Left ventricle myocardium inferior (tissue), 1 donor: ENCODE data around the gene SUGCT. TPM values are rescaled to one million over a fixed set of nuclear protein-coding genes. Genes with fewer than 3 reads are reported as not detected.

Experiments
- DNase-seq: peaks from one replicate; pipeline ENCODE4 v3.0.0-alpha.2; 2020
- H3K27ac ChIP-seq: fragments of 200-600 bp; replicated peaks from 2 replicates; pipeline ENCODE4 v1.8.0; 2021
- H3K27me3 ChIP-seq: fragments of 200-600 bp; 2 replicates; pipeline ENCODE4 v1.8.0; 2021; ENCODE audit warnings: low read depth
- H3K36me3 ChIP-seq: fragments of 200-600 bp; 2 replicates; pipeline ENCODE4 v1.8.0; 2021
- H3K4me1 ChIP-seq: fragments of 200-600 bp; 2 replicates; pipeline ENCODE4 v1.8.0; 2021
- H3K4me3 ChIP-seq: fragments of 200-600 bp; 2 replicates; pipeline ENCODE4 v1.8.0; 2021; ENCODE audit warnings: mild to moderate bottlenecking, moderate library complexity
- H3K9me3 ChIP-seq: fragments of 200-600 bp; replicated peaks from 2 replicates; pipeline ENCODE4 v1.8.0; 2021
- CTCF ChIP-seq: fragments of 200-600 bp; IDR thresholded peaks from 2 replicates; pipeline ENCODE4 v1.8.0; 2021; ENCODE audit warnings: antibody characterized with exemption, mild to moderate bottlenecking, borderline replicate concordance
- intact Hi-C: fragments of 100-400 bp; cut with micrococcal nuclease; formaldehyde crosslinking; loops from one replicate; pipeline ENCODE4 v1.11.0; 2022
- total RNA-seq: library from RNA; stranded (reverse); fragmentation: NEBNext Ultra II Directional; extraction: Animal tissue kit (Norgen Biotek cat#: 25700); gene quantifications from one replicate; pipeline ENCODE4 v1.2.1, GENCODE V29; 2021
- donor health status: DM: no; HTN: yes; CAD: no; lungs with severe emphysema.

The SUGCT gene
- total RNA-seq, 1 donor from 2014 or later: 5.0 TPM

DNA sequence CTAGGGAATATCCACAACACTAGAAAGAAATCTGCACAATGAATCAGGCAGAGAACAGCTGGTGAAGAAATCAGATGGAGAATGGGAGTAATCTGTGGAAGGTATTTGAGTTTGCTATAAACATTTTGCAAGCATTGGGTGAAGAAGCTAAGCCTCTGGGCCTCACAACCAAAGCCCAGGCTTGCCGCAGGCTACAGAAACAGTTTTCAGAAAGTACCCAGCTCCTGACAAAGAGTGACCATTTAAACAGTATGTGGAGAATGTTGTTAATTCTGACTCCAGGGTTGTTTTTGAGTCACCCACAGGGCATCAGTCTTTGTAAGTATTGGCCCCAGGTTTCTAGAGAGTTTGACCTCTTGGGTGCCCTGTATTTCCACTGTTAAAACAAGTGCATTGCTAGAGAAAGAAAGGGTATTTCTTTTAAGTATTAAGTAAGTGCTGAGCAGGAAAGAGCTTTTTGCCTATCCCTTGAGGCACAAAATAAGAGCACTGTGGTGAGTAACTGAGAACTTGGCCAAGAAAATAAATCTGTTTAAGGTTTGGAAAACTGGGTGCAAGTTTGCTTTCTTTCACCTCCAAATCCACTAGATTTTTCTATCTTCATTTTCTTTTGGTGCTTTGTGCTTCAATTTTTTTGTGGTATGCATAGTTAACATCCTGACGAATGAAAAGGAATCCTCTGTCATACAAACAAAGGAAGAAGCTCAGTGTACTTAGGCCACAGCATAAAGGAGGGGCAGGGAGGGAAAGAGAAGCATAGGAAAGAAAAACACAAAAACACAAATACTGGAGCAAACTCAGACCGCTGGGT, 691.8 kb downstream of the SUGCT start:
- H3K9me3 ChIP-seq: no peaks in the 10 kb centered on the region
- peaks cover 4% of the 10 kb centered on the region for H3K4me1 ChIP-seq
- TF ChIP-seq CTCF: no peak
- H3K27me3 ChIP-seq: no peaks in the 10 kb centered on the region
- no peak overlapping the region for H3K4me3 ChIP-seq
- H3K36me3 ChIP-seq: no peaks in the 10 kb centered on the region
- intact Hi-C loops: no loop called here
- DNase-seq: no peak
- H3K27ac ChIP-seq: no peak overlapping the region

- Histone ChIP-seq H3K36me3 (no peaks in the 10 kb centered on the region), H3K4me1 (peaks cover 4% of the 10 kb centered on the region), H3K27ac (no peak overlapping the region), H3K9me3 (no peaks in the 10 kb centered on the region), H3K27me3 (no peaks in the 10 kb centered on the region), H3K4me3 (no peak overlapping the region)
- no peak for TF ChIP-seq CTCF
- intact Hi-C loops: no loop called here
- no peak for DNase-seq
These were observed 692.6 kb downstream of the SUGCT start for GRCh38 chr7:40827222-40828085.

DNA sequence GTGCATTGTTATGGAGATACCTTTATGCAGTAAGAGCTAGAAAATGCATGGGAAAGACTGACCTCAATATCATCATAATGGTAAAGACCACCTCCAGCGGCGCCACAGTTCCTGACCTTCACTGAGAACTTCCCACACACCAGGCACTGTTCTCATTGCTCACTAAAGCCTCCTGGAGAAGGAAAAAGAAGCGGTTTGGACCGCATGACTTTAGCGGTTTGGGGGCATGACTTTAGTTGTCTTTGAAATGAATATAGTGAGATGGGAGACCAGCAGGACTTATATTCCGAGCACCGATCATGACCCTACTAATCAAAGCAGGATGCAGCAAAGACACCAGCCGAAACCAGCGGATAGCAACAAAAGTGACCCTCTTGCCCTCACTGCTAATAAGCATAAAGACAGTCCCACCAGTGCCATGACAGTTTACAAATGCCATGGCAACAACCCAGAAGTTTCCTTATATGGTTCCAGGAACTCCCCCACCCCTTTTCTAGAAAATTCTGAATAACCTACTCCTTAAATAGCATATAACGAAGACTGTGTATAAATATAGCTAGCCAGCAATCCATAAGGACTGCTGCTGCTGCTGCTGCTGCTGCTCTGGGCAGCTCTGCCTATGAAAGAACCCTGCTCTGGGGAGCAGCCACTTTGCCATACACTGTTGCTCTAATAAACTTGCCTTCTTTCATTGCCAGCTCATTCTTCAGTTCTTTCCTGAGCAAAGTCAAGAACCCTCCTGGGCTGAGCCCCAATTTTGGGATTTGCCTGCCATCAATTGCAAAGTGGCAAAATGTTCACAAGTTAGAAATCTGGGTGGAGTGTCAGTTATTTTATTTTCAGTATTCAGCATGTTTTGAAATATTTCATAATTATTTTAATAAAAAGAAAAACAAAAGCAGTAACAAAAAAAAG, 694.1 kb downstream of the SUGCT start:
- H3K27ac ChIP-seq: no peak overlapping the region
- intact Hi-C loops: no loop called here
- no peaks in the 10 kb centered on the region for H3K36me3 ChIP-seq
- DNase-seq: no peak
- no peaks in the 10 kb centered on the region for H3K27me3 ChIP-seq
- H3K4me1 ChIP-seq: peaks cover 4% of the 10 kb centered on the region
- TF ChIP-seq CTCF: no peak
- no peak overlapping the region for H3K4me3 ChIP-seq
- H3K9me3 ChIP-seq: no peaks in the 10 kb centered on the region

DNA sequence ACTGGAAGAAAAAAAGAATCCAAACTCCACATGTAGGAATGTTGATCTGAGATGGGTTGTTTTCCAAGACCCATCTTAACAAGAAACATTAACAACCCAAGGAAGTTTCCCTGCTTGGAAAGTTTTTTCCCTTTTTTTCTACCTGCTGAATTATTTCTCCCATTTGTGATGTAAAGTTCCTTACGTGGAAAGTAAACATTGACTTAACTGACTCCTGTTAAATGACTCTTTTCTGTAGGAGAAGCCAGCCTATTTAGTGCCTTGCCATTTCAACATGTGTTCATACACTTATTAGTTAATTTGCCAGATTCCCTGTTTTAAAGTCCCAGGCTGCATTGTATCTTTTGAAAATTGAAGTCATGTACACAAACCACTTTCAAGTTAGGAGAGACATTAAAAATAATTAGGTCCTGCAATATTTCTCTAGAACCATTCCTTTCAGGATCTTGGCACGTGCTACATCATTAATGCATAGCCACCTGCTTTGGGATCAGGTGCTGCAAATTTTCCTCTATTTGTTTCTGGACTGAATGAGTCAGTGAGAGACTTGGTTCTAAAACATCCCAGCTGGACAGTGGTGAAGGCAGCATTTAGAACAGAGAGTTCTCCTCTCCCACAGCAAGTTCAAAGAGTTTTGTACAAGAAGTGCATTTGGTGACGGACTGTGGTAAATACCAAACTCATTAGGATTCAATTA, 698.5 kb downstream of the SUGCT start:
- Histone ChIP-seq H3K36me3 (no peaks in the 10 kb centered on the region), H3K27ac (no peak overlapping the region), H3K27me3 (no peaks in the 10 kb centered on the region), H3K9me3 (no peaks in the 10 kb centered on the region), H3K4me1 (no peaks in the 10 kb centered on the region), H3K4me3 (no peak overlapping the region)
- intact Hi-C loops: no loop called here
- no peak for DNase-seq
- no peak for TF ChIP-seq CTCF

DNA sequence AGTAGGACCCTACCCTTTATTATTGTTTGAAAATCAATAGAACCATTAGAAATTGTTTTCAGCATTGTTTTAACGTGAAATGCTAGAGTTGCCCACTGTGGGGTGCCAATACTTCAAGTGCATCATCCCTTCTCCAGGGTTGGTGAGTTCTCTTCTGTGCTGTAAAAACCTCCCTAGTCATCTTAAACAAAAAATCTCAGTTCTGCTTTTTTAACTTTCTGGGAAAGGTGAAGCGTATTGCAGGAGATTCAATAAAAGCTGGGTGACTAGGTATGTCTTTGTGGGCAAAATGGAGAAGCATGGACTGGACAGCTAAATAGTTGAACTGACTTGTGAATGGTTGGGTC, 699.1 kb downstream of the SUGCT start:
- no peak overlapping the region for H3K4me3 ChIP-seq
- no peaks in the 10 kb centered on the region for H3K4me1 ChIP-seq
- no peaks in the 10 kb centered on the region for H3K36me3 ChIP-seq
- no peak for TF ChIP-seq CTCF
- H3K27me3 ChIP-seq: no peaks in the 10 kb centered on the region
- H3K27ac ChIP-seq: no peak overlapping the region
- DNase-seq: no peak
- intact Hi-C loops: no loop called here
- H3K9me3 ChIP-seq: no peaks in the 10 kb centered on the region
